Fibroblast of peridontal ligament (primary cell): ENCODE measurements around the gene CHRNE.
"Not testable (repeated sequence)": the region's sequence is repeated elsewhere in the genome, so short reads cannot be mapped to it uniquely, and the experiment has no call there.

Source experiments
- DNase-seq: peaks from one replicate; pipeline ENCODE4 v3.0.0-alpha.2; 2010; ENCODE audit errors: extremely low read depth

The CHRNE gene

DNA sequence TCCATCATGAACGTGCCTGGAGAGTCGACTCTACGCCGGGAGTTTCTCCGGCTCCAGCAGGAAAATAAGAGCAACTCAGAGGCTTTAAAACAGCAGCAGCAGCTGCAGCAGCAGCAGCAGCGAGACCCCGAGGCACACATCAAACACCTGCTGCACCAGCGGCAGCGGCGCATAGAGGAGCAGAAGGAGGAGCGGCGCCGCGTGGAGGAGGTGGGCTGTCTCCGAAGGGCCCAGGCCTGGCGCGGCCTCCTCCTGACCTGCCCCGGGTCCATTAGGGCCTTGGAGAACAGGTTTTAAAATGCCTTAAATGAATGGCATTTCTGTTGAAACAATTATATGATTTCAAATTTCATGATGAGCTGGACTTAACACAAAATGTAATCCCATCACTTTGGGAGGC is 15.3 kb downstream of the CHRNE start:
- no peak for DNase-seq

DNA sequence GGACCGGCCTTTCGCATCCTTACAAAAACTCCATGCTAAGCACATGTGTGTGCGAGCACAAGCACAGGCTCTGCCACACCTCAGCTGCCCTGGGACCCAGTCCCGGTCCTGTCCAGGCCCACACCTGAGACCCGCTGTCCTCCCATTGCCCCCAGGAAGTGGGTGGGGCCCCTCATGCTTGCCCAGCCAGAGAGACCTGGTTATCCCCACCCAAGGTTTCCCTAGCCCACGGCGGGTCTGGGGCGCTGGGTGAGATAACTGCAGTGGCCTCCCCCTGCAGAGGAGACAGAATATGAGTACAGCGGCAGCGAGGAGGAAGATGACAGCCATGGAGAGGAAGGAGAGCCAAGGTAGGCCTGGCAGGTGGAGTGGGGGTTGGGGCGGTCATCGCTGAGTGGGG is 16.1 kb downstream of the CHRNE start:
- no peak for DNase-seq

DNA sequence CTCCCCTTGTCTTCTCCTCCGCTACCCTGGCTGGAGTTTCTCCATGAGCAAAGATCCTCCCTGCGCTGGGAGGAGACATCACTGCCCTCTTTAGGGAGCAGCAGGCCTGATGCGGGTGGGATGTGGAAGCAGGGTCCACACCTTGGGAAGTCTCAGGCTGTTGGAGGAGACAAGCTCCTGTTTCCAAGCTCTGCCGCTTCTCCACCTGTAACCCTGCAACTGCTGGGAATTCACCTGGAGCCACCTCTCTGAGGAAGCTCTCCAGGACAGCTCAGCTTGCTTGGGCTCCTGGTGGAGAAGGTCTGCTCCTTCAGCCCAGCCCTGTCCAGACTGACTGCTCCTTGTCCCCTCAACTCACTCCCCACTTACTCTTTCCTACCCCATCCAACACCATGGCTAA is 18.4 kb downstream of the CHRNE start:
- DNase-seq: no peak

DNA sequence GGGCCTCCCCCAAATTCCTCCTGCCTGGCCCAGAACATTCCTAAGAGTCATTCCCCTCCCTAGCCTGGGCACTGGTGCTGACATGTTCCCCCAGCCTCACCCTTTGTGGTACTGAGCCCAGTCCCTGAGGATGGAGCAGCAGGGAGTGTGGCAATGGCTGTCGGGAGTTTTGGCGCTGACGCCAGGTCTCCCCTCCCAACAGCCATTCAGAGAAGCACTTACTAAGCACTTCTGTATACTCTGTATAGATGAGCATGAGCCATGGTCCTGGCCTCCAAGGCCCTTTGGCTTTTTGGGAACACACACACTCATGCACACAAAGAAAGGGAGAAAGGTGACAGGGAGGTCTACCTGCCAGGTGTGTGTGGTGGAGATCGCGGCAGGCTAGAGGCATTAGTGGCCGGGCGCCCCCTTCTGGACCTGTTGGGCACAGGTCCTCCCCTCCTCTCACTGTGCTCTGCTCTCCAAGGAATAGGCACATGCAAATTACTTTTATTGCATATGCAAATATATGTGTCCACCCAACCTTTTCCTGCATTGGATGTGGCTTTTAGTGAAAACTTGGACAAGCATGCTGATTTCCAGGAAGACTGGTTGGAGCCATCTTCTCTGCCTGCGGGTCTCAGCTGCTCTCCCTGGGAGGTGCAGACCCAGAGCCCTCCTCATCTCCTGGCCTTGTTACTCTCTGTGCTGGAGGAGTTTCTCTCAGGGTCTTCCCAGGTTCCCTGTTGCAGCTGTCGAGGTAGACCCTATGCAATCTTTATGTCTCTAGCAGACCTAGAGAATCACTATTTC is 20.9 kb downstream of the CHRNE start:
- DNase-seq: peak; percentile 18

DNA sequence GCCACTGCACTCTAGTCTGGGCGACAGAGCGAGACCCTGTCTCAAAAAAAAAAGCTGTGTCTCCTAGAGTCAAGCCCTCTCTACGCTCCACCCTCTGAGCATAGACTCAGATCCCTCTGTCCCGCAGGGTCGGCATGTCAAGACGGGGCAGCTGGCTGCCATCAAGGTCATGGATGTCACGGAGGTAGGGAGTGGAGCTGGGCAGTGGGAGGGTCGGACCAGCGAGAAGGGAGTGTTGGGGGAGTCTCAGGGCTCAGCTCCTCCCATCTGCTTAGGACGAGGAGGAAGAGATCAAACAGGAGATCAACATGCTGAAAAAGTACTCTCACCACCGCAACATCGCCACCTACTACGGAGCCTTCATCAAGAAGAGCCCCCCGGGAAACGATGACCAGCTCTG is 22.0 kb downstream of the CHRNE start:
- DNase-seq: no peak

DNA sequence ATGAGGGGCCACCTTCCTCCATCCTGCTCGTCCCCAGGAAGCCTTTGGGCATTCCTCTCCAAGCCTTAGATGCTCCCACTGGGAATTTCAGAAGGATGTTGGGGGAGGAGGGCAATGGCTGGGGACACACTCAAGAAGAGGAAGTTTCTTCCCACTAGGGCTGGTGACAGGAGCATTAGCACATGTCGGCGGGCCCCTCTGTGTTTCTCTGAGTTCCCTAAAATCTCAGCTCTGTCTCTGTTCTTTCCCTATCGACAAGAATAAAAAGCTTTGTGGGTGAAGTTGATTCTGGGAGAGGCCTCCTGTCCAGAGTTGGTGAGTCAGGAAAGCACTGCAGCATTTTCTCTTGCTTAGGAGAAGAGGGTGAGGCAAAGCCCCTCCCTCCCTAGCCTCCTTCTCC is 23.3 kb downstream of the CHRNE start:
- no peak for DNase-seq

DNA sequence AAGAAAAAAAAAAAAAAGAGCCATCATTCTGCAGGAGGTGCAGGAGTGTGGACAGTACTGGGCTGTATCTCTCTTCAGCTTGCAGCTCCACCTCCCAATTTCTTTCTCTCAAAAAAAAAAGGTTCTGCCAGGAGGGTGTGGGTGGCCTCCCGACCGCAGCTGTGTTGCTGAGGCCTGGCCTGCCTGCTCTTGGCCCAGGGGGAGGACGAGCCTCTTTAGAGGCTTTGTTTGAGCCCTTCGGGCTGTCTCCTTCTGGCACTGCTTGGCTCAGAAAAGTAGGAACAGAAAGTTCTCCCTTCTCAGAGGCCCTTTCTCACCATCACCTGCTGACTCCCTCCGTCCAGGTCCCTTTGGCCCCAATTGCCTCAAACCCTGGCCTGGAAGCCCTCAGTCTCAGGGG is 25.8 kb downstream of the CHRNE start:
- DNase-seq: no peak

DNA sequence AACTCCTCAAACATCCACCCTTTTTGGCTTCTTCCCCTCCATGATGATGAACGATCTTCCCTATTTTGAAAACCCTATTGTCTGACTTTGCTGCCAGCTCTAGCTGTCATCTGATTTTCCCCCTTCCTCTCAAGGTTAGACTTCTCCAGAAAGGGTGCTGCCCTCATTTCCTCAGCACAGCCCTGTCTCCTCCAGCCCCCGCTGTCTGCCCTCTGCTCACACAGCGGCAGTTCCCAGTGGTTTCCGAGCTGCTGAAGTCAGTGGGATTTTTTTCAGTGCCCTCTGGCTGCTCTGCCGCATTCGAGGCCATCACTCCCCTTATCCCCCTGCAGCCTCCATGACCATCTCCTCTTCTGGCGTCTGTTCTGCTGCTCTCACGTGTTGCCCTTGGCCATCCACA is 30.1 kb downstream of the CHRNE start:
- DNase-seq: no peak

DNA sequence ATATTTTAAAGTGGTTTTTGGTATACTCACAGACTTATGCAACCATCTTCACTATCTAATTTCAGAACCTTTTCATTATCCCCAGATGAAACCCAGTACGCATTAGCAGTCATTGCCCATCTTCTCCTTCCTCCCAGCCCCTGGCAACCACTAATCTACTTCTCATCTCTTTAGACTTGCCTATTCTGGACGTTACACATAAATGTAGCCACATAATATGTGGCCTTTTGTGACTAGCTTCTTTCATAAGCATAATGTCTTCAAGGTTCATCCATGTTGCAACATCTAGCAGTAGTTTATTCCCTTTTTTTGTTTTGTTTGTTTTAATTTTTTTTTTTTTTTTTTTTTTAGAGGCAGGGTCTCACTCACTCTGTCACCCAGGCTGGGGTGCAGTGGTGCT is 32.0 kb downstream of the CHRNE start:
- DNase-seq: no peak

DNA sequence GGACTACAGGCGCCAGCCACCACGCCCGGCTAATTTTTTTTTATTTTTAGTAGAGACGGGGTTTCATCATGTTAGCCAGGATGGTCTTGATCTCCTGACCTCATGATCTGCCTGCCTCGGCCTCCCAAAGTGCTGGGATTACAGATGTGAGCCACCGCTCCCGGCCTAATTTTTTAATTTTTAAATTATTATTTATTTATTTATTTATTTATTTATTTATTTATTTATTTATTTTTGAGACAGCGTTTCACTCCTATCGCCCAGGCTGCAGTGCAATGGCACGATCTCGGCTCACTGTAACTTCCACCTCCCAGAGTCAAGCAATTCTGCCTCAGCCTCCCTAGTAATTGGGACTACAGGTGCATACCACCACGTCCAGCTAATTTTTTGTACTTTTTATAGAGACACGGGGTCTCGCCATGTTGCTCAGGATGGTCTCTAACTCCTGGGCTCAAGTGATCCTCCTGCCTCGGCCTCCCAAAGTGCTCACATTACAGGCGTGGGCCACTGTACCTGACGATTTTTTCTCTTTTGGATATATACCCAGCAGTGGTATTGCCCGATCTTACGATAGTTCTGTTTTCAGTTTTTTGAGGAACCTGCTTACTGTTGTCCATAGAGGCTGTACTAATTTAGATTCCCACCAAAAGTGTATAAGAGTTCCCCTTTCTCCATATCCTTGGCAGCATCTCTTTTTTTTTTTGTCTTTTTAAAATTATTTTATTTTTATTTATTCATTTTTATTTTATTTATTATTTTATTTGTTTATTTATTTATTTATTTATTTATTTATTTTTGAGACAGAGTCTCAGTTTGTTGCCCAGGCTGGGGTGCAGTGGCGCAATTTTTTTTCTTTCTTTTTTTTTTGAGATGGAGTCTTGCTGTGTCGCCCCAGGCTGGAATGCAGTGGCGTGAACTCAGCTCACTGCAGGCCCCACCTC is 33.6 kb downstream of the CHRNE start:
- DNase-seq: not testable (repeated sequence)

DNA sequence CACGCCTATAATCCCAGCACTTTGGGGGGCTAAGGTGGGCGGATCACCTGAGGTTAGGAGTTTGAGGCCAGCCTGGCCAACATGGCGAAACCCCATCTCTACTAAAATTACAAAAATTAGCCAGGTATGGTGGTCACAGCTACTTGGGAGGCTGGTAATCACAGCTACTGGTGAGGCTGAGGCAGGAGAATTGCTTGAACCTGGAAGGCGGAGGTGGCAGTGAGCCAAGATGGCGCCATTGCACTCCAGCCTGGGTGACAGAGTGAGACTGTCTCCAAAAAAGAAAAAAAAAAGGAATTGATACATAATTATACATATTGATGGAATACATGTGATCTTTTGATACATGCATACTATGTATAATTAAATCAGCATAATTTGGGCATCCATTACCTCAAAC is 35.4 kb downstream of the CHRNE start:
- not testable (repeated sequence) for DNase-seq

DNA sequence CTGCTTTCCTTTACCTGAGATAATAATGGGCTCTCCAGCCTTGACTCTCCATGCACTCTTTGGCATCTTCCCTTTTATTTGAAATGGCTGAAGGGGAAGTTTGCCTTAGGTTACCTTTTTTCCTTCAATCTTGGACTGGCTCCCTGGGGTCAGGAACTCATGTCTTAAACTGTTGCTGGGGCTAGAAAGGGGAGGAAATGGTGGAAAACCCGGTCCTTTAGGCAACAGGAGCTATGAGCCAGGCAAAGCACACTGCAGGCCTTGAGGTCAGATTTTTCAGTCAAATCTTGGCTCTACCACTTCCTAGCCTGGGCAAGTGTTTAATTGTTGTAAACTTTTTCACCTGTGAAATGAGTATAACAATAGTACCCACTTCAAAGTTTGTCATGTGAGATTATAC is 39.6 kb downstream of the CHRNE start:
- no peak for DNase-seq

DNA sequence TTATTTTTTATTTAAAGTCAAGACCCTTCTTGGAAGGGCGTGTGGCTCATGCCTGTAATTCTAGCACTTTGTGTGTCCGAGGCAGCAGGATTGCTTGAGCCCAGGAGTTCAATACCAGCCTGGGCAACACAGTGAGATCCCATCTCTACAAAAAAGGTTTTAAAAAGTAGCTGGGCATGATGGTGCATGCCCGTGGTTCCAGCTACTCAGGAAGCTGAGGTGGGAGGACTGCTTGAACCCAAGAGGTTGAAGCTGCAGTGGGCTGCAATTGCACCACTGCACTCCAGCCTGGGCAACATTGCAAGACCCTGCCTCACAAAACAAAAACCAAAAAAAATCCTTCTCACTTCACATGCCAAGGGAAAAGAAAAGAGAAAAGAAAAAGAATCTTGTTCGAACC is 40.2 kb downstream of the CHRNE start:
- DNase-seq: no peak

DNA sequence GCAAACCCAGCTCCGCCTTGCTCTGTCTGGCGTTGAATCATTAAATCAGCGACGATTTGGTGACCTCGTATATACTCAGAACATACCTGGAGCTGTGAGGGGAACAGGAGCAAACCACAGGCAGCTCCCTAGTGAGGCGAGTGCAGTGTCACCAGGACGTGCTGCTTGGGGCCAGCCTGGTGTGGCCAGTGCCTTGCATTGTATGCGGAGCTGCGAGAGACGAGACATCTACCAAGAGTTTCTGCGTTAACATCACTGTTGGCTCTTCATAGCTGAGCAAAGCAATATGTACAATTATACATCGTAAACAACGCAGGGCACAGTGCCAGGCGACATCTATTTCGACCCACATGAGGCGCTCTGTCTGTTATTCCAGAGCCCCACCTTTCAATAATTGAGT is 41.8 kb downstream of the CHRNE start:
- DNase-seq: no peak

DNA sequence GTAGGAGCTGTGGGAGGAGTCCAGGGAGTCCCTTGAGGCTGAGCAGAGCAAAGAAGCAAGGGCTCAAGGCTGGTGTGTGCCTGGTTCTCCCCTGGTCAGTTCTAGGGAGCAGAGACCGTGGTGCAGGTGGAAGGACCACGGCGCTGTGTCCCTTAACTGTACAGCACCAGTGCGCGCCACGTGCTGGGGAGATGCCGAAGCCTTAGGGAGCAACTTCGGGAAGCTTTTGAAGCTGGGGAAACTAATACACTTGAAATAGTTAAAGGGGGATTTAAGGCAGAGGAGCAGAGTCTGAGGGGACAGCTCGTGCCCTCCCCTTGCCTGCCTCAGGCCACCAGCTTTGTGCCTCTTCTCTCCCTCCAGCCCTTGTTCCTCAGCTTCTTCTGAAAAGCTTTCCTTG is 42.2 kb downstream of the CHRNE start:
- DNase-seq: no peak

DNA sequence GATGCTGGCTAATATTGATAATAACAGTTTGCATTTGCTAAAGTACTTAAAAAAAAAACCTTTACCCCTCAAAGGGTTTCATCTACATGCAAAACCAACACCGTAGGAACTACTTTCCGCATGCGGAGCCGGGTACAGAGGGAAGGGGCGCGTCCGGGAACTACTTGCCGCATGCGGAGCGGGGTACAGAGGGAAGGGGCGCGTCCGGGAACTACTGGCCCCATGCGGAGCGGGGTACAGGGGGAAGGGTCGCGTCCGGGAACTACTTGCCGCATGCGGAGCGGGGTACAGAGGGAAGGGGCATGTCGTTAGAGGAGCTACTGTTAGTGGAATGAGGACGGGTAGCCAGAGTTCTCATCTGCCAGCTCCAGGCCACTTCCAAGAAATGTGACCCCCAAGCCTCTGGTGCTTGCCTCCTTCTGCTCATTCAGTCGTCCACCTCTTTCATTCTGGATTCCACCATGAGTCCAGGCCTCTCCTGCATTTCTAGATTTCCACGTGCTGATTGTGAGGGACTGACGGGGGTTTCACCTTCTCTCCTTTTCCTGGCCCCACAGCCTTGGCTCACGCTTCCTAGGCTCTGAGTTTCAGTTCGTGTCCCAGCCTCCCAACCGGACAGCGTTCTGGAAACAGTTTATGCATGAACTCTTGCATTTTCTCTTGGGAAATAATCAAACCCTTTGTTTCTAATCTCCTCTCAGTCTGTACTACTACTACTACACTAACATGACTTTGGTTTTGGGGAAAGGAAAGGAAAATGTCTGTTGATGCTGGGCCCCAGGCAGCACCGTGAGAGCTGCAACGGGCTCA is 42.9 kb downstream of the CHRNE start:
- peak; percentile 19 for DNase-seq

DNA sequence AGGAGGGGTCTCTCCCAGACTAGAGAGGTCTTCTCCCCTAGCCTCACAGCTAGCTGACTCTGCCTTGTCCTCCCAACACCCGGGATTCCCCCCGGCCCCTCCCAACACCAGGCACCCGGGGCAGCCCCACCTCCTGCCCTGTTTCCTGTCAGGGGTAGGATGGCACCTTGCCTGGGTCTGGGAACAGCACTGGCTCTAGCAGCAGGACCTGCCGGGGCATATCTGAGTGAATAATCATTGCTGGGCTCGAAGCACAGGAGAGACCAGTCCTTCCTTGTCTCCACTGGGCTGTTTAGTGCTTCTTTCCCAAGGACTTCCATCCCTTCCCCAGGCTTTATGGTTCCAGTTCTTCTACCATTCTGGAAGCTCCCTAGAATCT is 44.0 kb downstream of the CHRNE start:
- DNase-seq: no peak

DNA sequence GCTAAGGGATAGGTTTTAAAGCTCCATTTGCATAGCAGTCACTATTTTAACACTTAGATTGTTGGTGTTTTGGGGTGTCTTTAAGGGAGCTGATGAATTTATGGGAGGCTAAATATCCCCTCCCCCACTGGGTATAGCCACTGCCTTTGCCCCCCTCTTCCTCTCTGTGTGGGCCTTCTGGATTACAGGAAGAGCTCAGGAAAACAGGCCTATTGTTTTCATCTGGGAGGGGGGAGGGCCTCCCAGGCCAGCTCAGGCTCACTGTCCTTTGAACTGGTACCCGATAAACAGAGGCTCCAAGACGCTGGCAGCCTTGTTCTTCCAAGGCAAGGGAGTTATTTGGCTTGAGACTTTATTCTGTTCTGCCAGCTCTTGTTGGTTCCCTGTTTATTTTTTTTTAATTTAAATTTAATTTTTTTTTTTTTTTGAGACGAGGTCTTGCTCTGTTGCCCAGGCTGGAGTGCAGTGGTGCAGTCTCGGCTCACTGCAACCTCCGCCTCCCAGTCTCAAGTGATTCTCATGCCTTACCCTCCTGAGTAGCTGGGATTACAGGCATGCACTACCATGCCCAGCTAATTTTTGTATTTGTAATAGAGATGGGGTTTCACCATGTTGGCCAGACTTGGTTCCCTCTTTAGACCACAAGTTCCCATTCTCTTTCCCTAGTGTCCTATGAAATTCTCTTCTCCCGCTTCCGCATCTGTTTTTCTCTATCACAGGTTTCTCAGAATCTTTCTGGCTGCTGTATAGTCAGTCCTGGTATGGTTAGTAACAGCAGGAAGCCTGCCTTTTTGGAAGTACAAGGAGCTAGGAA is 44.6 kb downstream of the CHRNE start:
- peak; percentile 20 for DNase-seq

DNA sequence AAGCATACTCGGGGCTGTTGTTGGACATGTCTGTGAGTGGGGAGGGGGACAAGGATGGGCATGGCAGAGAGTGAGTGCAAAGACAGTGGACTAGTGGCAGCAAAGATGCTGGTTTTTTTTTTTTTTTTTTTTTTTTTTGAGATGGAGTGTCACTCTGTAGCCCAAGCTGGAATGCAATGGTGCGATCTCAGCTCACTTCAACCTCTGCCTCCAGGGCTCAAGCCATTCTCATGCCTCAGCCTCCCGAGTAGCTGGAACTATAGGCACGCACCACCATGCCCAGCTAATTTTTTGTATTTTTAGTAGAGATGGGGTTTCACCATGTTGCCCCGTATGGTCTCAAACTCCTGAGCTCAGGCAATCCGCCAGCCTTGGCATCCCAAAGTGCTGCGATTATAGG is 45.6 kb downstream of the CHRNE start:
- DNase-seq: not testable (repeated sequence)

DNA sequence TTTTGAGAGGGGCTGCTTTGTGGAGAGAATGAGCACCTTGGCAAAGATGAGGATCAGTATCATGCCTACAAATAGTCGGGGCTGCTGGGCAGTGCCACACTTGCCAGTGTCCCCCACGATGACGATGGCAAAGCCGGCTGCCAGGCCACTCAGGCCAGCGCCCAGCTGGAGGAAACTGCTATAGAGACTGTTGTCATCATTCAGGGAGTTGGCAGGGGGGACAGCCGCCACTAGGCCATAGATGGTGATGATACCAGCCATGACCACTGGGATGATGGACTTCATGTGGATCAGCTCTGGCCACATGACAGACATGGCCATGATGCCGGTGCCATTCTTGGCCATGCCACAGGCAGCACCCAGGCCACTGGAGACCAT is 46.0 kb downstream of the CHRNE start:
- DNase-seq: no peak

DNA sequence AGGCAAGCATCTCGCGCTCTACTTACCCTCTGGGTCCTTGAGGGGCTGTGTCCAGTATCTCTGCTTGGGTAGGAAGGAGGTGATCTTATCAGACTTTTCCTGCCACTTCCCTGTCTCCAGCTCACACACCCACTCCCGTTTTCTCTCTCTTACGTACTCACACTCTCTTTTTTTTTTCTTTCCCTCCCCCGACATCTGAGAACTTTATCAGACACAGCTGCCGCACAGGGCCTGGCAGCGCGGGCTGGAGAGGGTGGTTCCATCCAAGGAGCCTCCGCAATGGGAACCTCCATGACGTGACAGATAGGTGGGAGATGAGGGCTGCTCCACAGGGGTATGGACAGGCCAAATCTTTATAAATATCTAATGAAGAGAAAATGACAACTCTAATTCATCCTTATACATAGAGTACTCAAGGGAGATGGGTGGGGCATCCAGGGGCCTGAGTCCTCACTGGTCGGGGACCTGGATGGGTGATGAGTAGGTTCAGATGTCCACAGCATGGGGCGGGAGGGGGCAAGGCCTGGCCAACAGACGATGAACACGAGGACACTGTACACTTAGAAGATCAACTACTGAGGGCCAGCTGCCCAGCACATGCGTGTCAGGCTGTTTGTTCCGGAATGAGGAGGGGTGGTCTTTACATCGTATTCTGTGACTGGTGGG is 46.5 kb downstream of the CHRNE start:
- no peak for DNase-seq
